ENCODE data around the gene F12. TPM values are rescaled to one million over a fixed set of nuclear protein-coding genes. Genes with fewer than 3 reads are reported as not detected.
"Not testable (repeated sequence)": the region's sequence is repeated elsewhere in the genome, so short reads cannot be mapped to it uniquely, and the experiment has no call there.

The F12 gene
- total and polyA plus RNA-seq, 2 donors, result 0.19 to 1.2 TPM

DNA sequence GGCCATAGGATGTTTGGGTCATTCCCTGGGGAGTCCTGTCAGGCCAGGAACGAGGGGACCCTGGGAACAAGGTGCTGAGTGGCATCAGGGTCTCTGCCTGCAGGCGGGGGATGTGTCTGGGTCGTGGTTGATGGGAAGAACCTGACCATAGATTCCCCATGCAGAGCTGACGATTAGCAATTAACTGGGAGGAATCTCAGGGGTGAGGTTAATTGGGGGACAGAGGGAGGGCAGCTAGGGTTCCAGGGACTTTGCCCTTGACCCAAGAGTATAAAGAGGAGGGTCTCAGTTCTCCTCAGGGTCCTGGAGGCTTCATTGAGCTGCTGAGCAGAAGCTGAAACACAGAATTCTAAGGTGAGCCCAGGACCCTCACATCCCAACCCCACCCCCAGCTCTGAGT is 25.2 kb downstream of the F12 start, which contains the start of gene SLC34A1:
TSS of gene SLC34A1 (plus strand) at position 301 of the 400 bp plus-strand sequence. CDS start 1,308 bp downstream, outside the sequence.
- peaks cover 0 to 5% of the 10 kb centered on the region in 2 donors for H3K27me3 ChIP-seq (ENCODE audit: control insufficient read depth in 2 of 2, insufficient read depth in 1 of 2, low read length in 1 of 2)
- peaks cover 2 to 21% of the 10 kb centered on the region in 2 donors for H3K4me1 ChIP-seq (ENCODE audit: control insufficient read depth in 2 of 2, insufficient read depth in 2 of 2, low read length in 2 of 2)
- H3K36me3 ChIP-seq (ENCODE audit: control insufficient read depth in 2 of 2, insufficient read depth in 2 of 2, low read length in 1 of 2), result no peaks in the 10 kb centered on the region
- 93% methylated on average over 4 of the region's 4 CpGs for WGBS
- peaks cover 0 to 6% of the 10 kb centered on the region in 2 donors for H3K9me3 ChIP-seq (ENCODE audit: control insufficient read depth in 2 of 2, insufficient read depth in 1 of 2, low read length in 1 of 2)
- no peak for DNase-seq (ENCODE audit: low read depth in 6 of 9, low spot score in 9 of 9)
- no peak within 1 kb of the TSS for H3K4me3 ChIP-seq (ENCODE audit: low read length in 2 of 2)
- H3K27ac ChIP-seq (ENCODE audit: low read depth in 1 of 2, low read length in 1 of 2), result no peak within 1 kb of the TSS

DNA sequence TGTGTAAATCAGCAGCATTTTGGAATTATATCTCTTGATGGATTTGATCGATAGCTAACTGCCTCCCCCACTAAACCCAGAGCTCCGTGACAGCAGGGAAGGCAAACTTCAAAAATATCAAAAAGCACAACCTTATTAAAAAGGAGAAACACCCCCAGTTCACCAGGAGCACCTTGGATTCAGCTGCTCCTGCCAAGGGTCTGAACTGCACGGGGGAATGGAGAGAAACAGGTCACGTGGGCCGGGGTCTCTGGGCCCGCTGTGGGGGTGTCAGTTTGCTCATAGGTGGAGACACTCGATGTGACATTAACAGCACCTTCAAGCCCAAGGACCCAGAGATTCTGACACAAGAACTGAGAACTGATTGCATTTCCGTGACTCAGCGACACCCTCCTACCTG is 26.2 kb downstream of the F12 start:
- WGBS, result 97% methylated on average over 9 of the region's 9 CpGs
- H3K27ac ChIP-seq (ENCODE audit: low read depth in 1 of 2, low read length in 1 of 2), result no peak overlapping the region
- peaks cover 2 to 13% of the 10 kb centered on the region in 2 donors for H3K4me1 ChIP-seq (ENCODE audit: control insufficient read depth in 2 of 2, insufficient read depth in 2 of 2, low read length in 2 of 2)

DNA sequence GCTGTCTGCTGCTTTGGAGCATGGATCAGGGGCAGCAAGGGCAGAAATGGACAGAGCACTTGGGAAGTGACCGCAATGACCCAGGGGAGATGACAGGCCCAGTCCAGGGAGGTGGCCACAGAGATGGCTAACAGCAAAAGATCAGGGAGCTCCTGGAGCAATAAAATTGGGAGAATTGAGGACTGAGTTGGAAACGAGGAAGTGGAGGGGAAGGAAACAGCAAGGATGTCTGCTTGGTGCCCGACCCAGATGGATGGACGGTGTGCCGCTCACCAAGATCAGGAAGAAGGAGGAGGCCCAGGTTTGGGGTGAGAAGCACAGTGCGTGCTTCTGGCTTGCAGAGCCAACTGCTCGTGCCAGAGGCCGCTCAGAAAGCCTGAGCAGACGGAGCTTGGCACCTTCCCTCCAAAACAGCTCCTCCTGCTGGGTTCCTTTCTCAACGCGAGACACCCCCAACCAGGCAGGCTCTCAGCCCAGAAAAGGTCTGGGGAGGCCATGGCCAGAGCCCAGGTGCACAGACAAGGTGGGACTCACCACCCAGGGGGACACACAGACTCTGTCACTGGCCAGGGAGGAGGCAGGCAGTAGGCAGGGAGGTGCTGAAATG is 26.8 kb downstream of the F12 start:
- peak in 3 of 9 donors; percentile 47 to 76 (median 67) for DNase-seq (ENCODE audit: low read depth in 6 of 9, low spot score in 9 of 9)
- 33% methylated on average over 11 of the region's 11 CpGs for WGBS
- H3K27ac ChIP-seq (ENCODE audit: low read depth in 1 of 2, low read length in 1 of 2), result no peak overlapping the region
- peaks cover 2 to 13% of the 10 kb centered on the region in 2 donors for H3K4me1 ChIP-seq (ENCODE audit: control insufficient read depth in 2 of 2, insufficient read depth in 2 of 2, low read length in 2 of 2)
- H3K9me3 ChIP-seq (ENCODE audit: control insufficient read depth in 2 of 2, insufficient read depth in 1 of 2, low read length in 1 of 2), result peaks cover 0 to 6% of the 10 kb centered on the region in 2 donors
- no peaks in the 10 kb centered on the region for H3K36me3 ChIP-seq (ENCODE audit: control insufficient read depth in 2 of 2, insufficient read depth in 2 of 2, low read length in 1 of 2)
- peaks cover 0 to 5% of the 10 kb centered on the region in 2 donors for H3K27me3 ChIP-seq (ENCODE audit: control insufficient read depth in 2 of 2, insufficient read depth in 1 of 2, low read length in 1 of 2)
- no peak overlapping the region for H3K4me3 ChIP-seq (ENCODE audit: low read length in 2 of 2)

More for the DNA sequence above, 26.2 kb downstream of the F12 start:
- no peak for DNase-seq (ENCODE audit: low read depth in 6 of 9, low spot score in 9 of 9)
- H3K27me3 ChIP-seq (ENCODE audit: control insufficient read depth in 2 of 2, insufficient read depth in 1 of 2, low read length in 1 of 2), result peaks cover 0 to 5% of the 10 kb centered on the region in 2 donors
- H3K9me3 ChIP-seq (ENCODE audit: control insufficient read depth in 2 of 2, insufficient read depth in 1 of 2, low read length in 1 of 2), result peaks cover 0 to 6% of the 10 kb centered on the region in 2 donors
- no peak overlapping the region for H3K4me3 ChIP-seq (ENCODE audit: low read length in 2 of 2)
- H3K36me3 ChIP-seq (ENCODE audit: control insufficient read depth in 2 of 2, insufficient read depth in 2 of 2, low read length in 1 of 2), result no peaks in the 10 kb centered on the region

DNA sequence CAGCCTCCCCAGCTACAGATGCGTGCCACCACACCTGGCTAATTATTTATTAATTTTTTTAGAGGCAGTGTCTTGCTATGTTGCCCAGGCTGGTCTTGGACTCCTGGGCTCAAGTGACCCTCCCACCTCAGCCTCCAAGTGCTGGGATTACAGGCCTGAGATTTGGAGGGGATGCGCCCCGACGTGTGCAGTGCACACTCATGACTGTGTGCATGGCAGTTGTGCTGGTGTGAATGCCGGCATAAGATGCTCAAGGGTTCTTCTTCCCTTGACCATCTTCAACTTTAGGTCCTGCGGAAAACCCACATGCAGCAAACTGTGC is 28.6 kb downstream of the F12 start:
- no peaks in the 10 kb centered on the region for H3K36me3 ChIP-seq (ENCODE audit: control insufficient read depth in 2 of 2, insufficient read depth in 2 of 2, low read length in 1 of 2)
- peaks cover 2 to 13% of the 10 kb centered on the region in 2 donors for H3K4me1 ChIP-seq (ENCODE audit: control insufficient read depth in 2 of 2, insufficient read depth in 2 of 2, low read length in 2 of 2)
- H3K4me3 ChIP-seq (ENCODE audit: low read length in 2 of 2), result no peak overlapping the region
- peaks cover 0 to 3% of the 10 kb centered on the region in 2 donors for H3K27me3 ChIP-seq (ENCODE audit: control insufficient read depth in 2 of 2, insufficient read depth in 1 of 2, low read length in 1 of 2)
- DNase-seq (ENCODE audit: low read depth in 6 of 9, low spot score in 9 of 9), result no peak
- WGBS, result 99% methylated on average over 6 of the region's 6 CpGs
- peaks cover 0 to 6% of the 10 kb centered on the region in 2 donors for H3K9me3 ChIP-seq (ENCODE audit: control insufficient read depth in 2 of 2, insufficient read depth in 1 of 2, low read length in 1 of 2)
- H3K27ac ChIP-seq (ENCODE audit: low read depth in 1 of 2, low read length in 1 of 2), result no peak overlapping the region

DNA sequence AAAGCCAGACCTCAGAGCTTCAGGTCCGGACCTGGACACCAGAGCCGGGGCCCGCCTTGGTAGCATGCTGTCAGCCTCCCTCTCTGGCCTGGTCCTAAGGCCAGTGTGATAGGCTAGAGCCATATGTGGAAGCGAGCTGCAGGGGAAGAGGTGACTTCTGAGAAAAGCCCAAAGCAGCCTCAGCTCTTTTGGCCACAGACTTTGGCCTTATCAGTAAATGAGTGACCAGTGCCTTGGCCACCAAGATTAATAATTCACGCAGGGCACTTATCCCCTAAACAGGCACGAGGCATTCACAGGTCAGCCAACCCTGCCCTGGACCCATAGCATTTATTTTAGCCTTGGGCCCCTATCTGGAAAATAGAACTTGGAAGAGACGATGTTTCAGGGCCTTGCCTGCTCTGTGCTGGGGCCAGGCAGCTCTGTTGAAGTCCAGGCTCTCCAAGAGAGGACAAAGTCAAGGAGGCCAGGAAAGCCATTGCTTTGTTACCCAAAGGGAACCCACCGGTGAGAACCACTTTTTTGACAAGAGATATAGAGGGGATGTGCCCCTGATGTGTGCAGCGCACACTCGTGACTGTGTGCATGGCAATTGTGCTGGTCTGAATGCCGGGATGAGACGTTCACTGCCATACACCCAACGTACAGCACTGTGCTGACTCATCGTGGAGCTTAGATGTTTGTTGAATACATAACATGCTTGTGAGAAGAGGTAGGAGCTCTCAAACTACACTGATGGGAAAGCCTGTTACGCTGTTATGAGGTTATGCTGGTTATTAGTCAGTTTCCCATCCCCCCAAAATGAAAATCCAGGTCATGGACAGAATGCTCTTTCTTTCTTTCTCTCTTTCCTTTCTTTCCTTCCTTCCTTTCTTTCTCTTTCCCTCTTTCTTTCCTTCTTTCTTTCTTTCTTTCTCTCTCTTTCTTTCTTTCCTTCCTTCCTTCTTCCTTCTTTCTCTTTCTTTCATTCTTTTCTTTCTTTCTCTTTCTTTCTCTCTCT is 30.2 kb downstream of the F12 start:
- Histone ChIP-seq H3K4me1 (ENCODE audit: control insufficient read depth in 2 of 2, insufficient read depth in 2 of 2, low read length in 2 of 2) (peaks cover 2 to 13% of the 10 kb centered on the region in 2 donors), H3K4me3 (ENCODE audit: low read length in 2 of 2) (no peak overlapping the region), H3K27ac (ENCODE audit: low read depth in 1 of 2, low read length in 1 of 2) (no peak overlapping the region), H3K9me3 (ENCODE audit: control insufficient read depth in 2 of 2, insufficient read depth in 1 of 2, low read length in 1 of 2) (peaks cover 0 to 6% of the 10 kb centered on the region in 2 donors), H3K36me3 (ENCODE audit: control insufficient read depth in 2 of 2, insufficient read depth in 2 of 2, low read length in 1 of 2) (peaks cover 0 to under 1% of the 10 kb centered on the region in 2 donors), H3K27me3 (ENCODE audit: control insufficient read depth in 2 of 2, insufficient read depth in 1 of 2, low read length in 1 of 2) (no peaks in the 10 kb centered on the region)
- DNase-seq (ENCODE audit: low read depth in 6 of 9, low spot score in 9 of 9), result peak in 1 of 9 donors; percentile 39
- WGBS, result 66% methylated on average over 15 of the region's 15 CpGs

DNA sequence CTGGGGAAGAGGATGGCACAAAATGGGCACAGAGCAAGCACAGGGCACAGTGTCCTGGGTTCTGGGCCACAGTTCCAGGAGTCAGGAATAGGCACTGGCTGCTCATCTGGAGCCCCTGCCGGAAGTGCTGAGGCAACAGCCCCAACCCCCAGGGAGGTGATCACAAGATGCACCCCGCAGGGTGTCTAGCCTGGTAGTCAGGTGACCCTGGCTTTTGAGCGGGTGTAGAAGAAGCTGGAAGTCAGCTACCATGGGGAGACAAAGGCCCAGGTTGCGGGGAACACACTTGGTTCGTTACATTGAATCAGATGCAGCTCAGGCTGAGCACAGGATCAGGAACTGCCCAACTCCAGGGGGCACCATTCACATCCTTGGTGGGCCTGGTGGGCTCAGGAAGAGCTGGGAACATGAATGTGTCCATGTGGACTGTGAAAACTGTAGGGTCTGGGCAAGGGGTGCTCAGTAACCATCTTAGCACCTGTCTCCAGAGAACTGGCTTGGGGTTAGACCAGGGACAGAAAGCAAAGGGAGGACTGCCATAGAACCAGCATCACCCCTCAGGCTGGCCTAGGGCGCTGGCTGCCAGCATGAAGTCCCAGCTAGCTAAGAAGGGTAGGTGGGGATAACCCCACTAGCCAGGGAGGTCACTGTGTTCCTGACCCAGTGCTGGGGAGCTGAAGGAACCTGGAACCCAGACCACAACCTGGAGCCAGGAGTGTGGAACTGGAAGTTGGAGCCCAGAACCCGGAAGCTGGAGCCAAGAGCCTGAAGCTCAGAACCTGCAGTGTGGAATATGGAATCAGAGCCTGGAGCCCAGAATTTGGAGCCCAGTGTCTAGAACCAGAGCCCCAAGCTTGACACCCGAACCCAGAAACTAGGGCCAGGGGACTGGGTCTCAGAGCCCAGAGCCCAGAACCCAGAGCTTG is 31.2 kb downstream of the F12 start:
- no peak overlapping the region for H3K4me3 ChIP-seq (ENCODE audit: low read length in 2 of 2)
- H3K27me3 ChIP-seq (ENCODE audit: control insufficient read depth in 2 of 2, insufficient read depth in 1 of 2, low read length in 1 of 2), result no peaks in the 10 kb centered on the region
- DNase-seq (ENCODE audit: low read depth in 6 of 9, low spot score in 9 of 9), result no peak
- peaks cover 4 to 9% of the 10 kb centered on the region in 2 donors for H3K36me3 ChIP-seq (ENCODE audit: control insufficient read depth in 2 of 2, insufficient read depth in 2 of 2, low read length in 1 of 2)
- 92% methylated on average over 8 of the region's 8 CpGs for WGBS
- no peak overlapping the region for H3K27ac ChIP-seq (ENCODE audit: low read depth in 1 of 2, low read length in 1 of 2)
- H3K4me1 ChIP-seq (ENCODE audit: control insufficient read depth in 2 of 2, insufficient read depth in 2 of 2, low read length in 2 of 2), result peaks cover 2 to 22% of the 10 kb centered on the region in 2 donors
- peaks cover 0 to 6% of the 10 kb centered on the region in 2 donors for H3K9me3 ChIP-seq (ENCODE audit: control insufficient read depth in 2 of 2, insufficient read depth in 1 of 2, low read length in 1 of 2)

DNA sequence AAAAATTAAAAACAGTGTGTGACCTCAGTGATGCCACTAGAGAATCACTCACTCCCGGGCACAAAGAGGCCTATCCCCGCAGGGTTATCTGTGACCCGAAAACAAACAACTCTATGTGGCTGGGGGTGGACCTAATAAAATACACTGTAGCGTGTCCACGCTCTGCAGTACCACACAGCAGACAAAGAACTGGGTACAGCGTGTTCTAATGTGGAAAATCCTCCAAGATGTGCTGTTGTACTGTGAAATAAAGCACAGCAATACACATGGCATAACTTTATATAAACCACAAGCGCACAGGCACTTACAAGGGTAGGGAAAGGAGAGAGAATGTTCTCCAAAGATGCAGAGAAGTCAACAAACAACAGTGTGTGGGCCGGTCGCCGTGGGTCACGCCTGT is 33.3 kb downstream of the F12 start:
- no peaks in the 10 kb centered on the region for H3K27me3 ChIP-seq (ENCODE audit: control insufficient read depth in 2 of 2, insufficient read depth in 1 of 2, low read length in 1 of 2)
- no peak for DNase-seq (ENCODE audit: low read depth in 6 of 9, low spot score in 9 of 9)
- H3K27ac ChIP-seq (ENCODE audit: low read depth in 1 of 2, low read length in 1 of 2), result no peak overlapping the region
- no peaks in the 10 kb centered on the region for H3K9me3 ChIP-seq (ENCODE audit: control insufficient read depth in 2 of 2, insufficient read depth in 1 of 2, low read length in 1 of 2)
- no peak overlapping the region for H3K4me3 ChIP-seq (ENCODE audit: low read length in 2 of 2)
- peaks cover 25 to 29% of the 10 kb centered on the region in 2 donors for H3K36me3 ChIP-seq (ENCODE audit: control insufficient read depth in 2 of 2, insufficient read depth in 2 of 2, low read length in 1 of 2)
- WGBS, result 98% methylated on average over 11 of the region's 11 CpGs
- H3K4me1 ChIP-seq (ENCODE audit: control insufficient read depth in 2 of 2, insufficient read depth in 2 of 2, low read length in 2 of 2), result peaks cover 5 to 29% of the 10 kb centered on the region in 2 donors

DNA sequence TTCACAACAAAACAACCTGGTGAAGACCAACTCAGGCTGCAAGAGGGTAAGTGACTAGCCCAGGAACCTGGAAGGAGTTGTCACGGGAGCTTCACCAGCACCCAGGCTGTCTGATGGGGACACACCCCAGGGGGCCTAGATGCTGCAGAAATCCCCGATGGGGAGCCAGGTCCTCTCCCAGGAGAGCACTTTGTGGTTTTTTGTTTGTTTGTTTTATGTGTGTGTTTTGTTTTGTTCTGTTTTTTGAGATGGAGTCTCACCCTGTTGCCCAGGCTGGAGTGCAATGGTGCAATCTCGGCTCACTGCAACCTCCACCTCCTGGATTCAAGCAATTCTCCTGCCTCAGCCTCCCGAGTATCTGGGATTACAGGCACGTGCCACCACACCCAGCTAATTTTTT is 33.8 kb downstream of the F12 start:
- not testable (repeated sequence) for H3K9me3 ChIP-seq (ENCODE audit: control insufficient read depth in 2 of 2, insufficient read depth in 1 of 2, low read length in 1 of 2); H3K27me3 ChIP-seq (ENCODE audit: control insufficient read depth in 2 of 2, insufficient read depth in 1 of 2, low read length in 1 of 2); H3K4me3 ChIP-seq (ENCODE audit: low read length in 2 of 2); H3K27ac ChIP-seq (ENCODE audit: low read depth in 1 of 2, low read length in 1 of 2); DNase-seq (ENCODE audit: low read depth in 6 of 9, low spot score in 9 of 9)
- H3K4me1 ChIP-seq (ENCODE audit: control insufficient read depth in 2 of 2, insufficient read depth in 2 of 2, low read length in 2 of 2), result peaks cover 5 to 31% of the 10 kb centered on the region in 2 donors
- peaks cover 30 to 31% of the 10 kb centered on the region in 2 donors for H3K36me3 ChIP-seq (ENCODE audit: control insufficient read depth in 2 of 2, insufficient read depth in 2 of 2, low read length in 1 of 2)
- WGBS, result 92% methylated on average over 5 of the region's 5 CpGs
